GM10266 (cell line): Measurements from ENCODE around the gene AADACL4.
"Not testable (repeated sequence)": the region's sequence is repeated elsewhere in the genome, so short reads cannot be mapped to it uniquely, and the experiment has no call there.

Experiments used
- DNase-seq: peaks from one replicate; pipeline ENCODE4 v3.0.0; 2012; ENCODE audit errors: extremely low spot score
- TF ChIP-seq, protein P1 (sequence below): IDR thresholded peaks from 2 replicates; pipeline ENCODE4 v1.5.1; 2012; ENCODE audit warnings: mild to moderate bottlenecking, low read depth; ENCODE audit not compliant: control insufficient read depth, insufficient read depth; ENCODE audit errors: missing control alignments

Gene AADACL4

DNA sequence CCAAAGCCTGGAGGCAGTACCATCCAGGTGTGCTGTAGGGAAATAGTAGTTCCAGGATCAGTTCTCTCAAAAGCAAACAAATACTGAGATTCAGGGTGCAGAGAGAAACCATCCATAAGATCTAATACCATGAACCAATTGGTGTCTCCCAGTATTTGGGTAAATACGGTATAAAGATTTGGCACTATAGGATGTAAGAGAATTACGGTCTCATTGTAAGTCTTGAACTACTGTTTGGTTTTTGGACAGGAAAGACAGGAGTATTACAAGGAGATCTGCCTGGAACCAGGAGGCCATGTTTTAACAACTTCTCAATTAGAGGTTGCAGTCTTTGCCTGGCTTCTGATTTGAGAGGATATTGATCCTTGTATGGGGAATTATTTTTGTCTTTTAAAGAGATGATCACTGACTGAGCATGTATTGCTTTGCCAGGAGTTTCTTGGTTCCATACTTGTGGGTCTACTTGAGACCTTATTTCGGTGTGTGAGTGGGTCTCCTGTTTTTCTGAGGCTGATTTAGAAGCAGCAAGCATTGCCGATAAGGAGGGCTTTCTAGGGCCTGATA lies 10.2 kb downstream of the AADACL4 start:
- TF ChIP-seq, protein P1, sequence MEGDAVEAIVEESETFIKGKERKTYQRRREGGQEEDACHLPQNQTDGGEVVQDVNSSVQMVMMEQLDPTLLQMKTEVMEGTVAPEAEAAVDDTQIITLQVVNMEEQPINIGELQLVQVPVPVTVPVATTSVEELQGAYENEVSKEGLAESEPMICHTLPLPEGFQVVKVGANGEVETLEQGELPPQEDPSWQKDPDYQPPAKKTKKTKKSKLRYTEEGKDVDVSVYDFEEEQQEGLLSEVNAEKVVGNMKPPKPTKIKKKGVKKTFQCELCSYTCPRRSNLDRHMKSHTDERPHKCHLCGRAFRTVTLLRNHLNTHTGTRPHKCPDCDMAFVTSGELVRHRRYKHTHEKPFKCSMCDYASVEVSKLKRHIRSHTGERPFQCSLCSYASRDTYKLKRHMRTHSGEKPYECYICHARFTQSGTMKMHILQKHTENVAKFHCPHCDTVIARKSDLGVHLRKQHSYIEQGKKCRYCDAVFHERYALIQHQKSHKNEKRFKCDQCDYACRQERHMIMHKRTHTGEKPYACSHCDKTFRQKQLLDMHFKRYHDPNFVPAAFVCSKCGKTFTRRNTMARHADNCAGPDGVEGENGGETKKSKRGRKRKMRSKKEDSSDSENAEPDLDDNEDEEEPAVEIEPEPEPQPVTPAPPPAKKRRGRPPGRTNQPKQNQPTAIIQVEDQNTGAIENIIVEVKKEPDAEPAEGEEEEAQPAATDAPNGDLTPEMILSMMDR, result no peak
- no peak for DNase-seq

DNA sequence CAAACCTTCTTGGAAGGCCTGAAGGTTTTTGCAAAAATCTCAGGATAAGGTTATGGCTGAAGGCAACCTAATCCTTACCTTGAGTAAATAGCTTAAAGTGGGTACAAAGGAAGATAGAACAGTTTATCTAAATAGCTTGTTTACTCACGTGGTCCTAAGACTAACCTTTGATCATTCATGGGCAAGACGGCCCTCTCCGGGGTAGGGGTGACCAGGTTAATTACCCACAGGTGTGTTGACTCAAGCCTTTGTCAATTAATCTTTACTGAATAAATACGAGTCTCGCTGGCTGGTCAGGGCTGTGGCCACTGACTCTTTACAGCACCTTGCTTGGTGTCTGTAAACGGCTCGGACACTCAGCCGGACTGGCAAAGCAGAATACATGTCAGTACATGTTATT lies 10.8 kb downstream of the AADACL4 start:
- DNase-seq, result no peak
- TF ChIP-seq, protein P1, result no peak

DNA sequence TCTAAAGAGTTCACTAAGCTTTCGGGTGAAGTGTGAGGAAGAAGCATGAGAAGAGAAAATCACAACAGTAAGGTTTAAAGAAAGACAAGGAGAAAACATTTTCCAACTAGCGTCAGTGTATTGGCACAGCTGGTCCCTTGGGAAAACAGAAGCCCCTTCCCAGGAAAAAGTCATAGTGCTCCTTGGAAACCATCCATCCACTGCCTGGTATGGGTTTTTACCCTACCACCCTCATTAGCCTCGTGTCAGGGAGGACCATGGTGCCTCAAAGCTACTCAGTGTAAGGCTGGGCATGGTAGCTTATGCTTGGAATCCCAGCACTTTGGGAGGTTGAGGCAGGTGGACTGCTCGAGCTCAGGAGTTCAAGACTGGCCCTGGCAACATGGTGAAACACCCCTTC lies 12.7 kb downstream of the AADACL4 start:
- TF ChIP-seq, protein P1, result no peak
- DNase-seq, result no peak

DNA sequence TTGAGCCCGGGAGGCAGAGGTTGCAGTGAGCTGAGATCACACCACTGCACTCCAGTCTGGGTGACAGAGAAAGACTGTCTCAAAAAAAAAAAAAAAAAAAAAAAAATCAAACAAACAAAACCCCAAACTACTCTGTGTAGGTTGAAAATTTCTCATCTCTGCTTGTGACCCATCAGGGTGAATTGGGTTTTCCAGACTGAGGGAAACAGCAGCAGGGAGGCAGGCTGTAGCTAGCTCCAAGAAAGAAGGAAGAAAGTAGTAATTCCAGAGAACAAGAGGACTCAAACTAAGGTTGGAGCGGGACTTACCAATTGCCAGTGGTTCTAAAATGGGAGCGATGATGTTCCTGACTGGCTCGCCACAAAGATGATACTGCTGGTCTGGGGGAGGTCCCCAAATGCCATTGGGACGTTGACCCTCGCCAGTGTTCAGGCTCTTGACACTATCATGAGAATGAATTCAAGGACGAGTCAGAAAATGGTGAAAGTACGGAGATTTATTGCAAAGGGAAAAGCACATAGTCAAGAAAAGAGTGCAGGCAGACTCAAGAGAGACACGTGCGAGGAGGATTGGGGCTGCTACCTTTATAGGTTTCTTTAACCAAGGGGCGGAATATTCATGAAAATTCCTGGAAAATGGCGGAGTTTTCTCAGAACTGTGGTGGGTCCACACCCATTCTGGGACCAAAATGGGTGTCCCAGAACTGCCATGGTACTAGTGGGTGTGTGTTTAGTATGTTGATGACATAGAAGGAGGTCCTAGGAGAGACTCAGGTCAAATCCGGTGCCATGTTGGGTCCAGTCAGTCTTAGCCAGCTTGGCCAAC lies 13.4 kb downstream of the AADACL4 start:
- TF ChIP-seq, protein P1, result no peak
- no peak for DNase-seq

DNA sequence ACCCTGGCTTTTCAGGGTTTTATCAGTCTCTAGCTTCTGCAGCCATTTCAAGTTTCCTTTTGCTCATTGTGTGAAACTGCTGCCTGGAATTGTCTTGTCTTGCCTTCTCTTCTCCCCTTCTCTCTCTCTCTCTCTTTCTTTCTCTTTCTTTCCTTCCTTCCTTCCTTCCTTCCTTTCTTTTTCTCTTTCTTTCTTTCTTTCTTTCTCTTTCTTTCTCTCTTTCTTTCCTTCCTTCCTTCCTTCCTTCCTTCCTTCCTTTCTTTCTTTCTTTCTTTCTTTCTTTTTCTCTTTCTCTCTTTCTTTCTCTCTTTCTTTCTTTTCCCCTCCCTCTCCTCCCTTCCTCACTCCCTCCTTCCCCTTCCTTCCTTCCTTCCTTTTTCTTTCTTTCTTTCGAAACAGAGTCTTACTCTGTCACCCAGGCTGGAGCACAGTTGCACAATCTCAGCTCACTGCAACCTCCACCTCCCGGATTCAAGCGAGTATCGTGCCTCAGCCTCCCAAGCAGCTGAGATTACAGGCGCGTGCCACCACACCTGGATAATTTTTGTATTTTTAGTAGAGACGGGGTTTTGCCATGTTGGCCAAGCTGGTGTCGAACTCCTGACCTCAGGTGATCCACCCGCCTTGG lies 14.1 kb downstream of the AADACL4 start:
- not testable (repeated sequence) for DNase-seq

DNA sequence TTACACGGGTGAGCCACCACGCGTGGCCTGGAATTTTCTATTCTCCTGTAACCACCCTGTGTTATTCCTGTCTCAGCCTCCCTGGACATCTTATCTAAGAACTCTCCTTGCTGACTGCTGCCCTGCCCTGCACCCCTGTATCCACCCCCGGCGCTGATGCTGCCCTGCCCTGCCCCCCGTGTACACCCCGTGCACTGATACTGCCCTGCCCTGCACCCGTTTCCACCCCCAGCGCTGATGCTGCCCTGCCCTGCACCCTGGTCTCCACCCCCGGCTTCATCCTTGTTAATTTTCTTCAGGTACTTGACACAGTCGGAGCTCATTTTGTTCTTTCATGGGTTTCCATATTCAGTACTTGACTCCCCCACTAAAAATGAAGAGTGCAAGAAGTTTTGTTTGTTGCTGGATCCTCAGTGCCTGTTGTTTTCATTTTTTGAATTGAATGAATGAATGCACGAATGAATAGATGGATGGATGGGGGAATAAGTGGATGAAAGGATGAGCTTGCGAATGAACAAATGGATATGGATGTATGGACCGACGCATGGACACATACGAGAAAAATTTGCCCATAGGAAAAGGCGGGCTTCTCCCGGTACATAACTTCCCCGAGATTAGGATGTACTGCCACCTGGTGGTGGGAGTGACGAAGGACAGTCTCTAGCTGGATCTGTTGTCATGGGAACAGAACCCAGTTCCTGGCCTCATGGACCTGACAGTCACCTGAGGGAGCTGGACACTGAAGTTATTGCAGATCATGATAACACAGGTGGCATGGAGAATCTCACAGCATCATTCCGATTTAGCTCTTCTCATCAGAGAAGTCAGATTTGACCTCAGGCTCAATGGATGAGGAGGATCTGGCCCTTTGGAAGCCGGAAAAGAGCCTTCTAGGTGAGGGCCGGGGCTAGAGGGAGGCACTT lies 14.9 kb downstream of the AADACL4 start:
- TF ChIP-seq, protein P1, result peak; percentile 85
- DNase-seq, result peak; percentile 84

DNA sequence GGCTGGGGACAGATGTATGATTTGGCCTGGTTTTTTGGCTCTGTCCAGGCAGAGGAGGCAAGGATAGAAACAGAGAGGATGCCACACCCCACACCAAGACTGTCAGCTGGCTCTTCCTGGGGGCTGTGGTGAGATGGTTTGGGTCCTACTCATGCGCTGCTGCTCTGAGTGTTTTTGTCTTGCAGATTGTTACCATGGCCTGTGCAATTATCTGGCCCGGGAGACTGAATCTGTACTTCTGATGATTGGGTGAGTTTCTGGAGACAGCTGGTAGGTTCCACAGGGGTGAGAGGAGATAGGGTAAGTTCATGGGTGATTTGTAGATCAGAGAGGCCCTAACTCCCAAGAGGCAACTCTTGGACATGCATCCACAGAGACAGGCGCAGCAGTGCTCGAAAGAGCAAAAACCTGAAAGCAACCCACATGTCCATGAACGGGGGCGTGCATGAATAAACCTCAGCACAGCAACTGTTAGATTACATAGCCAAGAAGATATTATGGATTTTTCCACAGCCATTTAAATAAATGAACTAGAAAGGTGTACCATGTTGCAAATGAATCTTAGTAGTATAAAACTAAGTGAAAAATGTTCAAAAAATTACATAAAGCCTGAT lies 17.8 kb downstream of the AADACL4 start:
- DNase-seq, result no peak
- TF ChIP-seq, protein P1, result no peak
